T-helper 1 cell treated with Interleukin-12 subunit alpha and Interleukin-12 subunit beta and Interleukin-4 antibody, amounts not matched to agents 30 ng/mL and 1 ng/mL, for 36 hours (primary cell): ENCODE data around the gene GSTM2. TPM values are rescaled to one million over a fixed set of nuclear protein-coding genes. Genes with fewer than 3 reads are reported as not detected.
"Not testable (repeated sequence)": the region's sequence is repeated elsewhere in the genome, so short reads cannot be mapped to it uniquely, and the experiment has no call there.

Source experiments
- intact Hi-C: fragments of 100-400 bp; cut with micrococcal nuclease; formaldehyde crosslinking; loops from one replicate; pipeline ENCODE4 v1.15.1; 2024
- total RNA-seq: library from RNA; stranded (reverse); gene quantifications from 2 replicates; pipeline ENCODE4 v1.2.3, GENCODE V29; 2022

The GSTM2 gene
- total RNA-seq, 1 donor from 2014 or later = 52.0 TPM

- intact Hi-C loops = loop anchor here (1.0 to 10.0 kb wide), 7 partner anchors 14 to 358 kb away; partner anchors contain the start of genes AHCYL1, CSF1, GSTM1 and GSTM4
Observed at GRCh38 chr1:109642626-109643025, 25.2 kb upstream of the GSTM2 start.

- intact Hi-C loops = loop anchor here (1.0 to 10.0 kb wide), 7 partner anchors 13 to 359 kb away; partner anchors contain the start of genes AHCYL1, CSF1, GSTM1 and GSTM4
Observed at GRCh38 chr1:109643385-109644230, 24.2 kb upstream of the GSTM2 start.

GRCh38 chr1:109644670-109645069, 23.2 kb upstream of the GSTM2 start:
- intact Hi-C loops = loop anchor here (10.0 kb wide), 2 partner anchors 270 to 360 kb away; partner anchors contain the start of genes CSF1 and PSRC1

- intact Hi-C loops = loop anchor here (10.0 kb wide), 2 partner anchors 265 to 365 kb away; partner anchors contain the start of genes CSF1 and PSRC1
Observed at GRCh38 chr1:109649491-109649914, 18.4 kb upstream of the GSTM2 start.

- intact Hi-C loops = no loop called here
Observed at GRCh38 chr1:109650609-109651008, 17.2 kb upstream of the GSTM2 start.

- intact Hi-C loops = no loop called here
Observed at GRCh38 chr1:109652402-109652801, 15.5 kb upstream of the GSTM2 start.

- intact Hi-C loops = no loop called here
Observed at GRCh38 chr1:109653306-109653705, 14.6 kb upstream of the GSTM2 start.

GRCh38 chr1:109654519-109654918, 13.3 kb upstream of the GSTM2 start:
- intact Hi-C loops = no loop called here

GRCh38 chr1:109655615-109656519, 12.0 kb upstream of the GSTM2 start, which contains the start of gene GSTM4:
GSTM4 (plus strand) TSS chr1:109656099; CDS start chr1:109656390, 291 bp downstream.
- intact Hi-C loops = loop anchor here (1.0 to 5.0 kb wide), 5 partner anchors 11 to 376 kb away; partner anchors contain the start of genes AHCYL1 and STRIP1

GRCh38 chr1:109657395-109657794, 10.5 kb upstream of the GSTM2 start:
- intact Hi-C loops = loop anchor here (2.0 to 5.0 kb wide), 2 partner anchors 37 to 375 kb away; partner anchors contain the start of gene STRIP1

- intact Hi-C loops = loop anchor here (2.0 to 5.0 kb wide), 2 partner anchors 37 to 374 kb away; partner anchors contain the start of gene STRIP1
Observed at GRCh38 chr1:109657970-109658369, 9.9 kb upstream of the GSTM2 start.

- intact Hi-C loops = loop anchor here (5.0 kb wide), 1 partner anchor 374 kb away; the partner anchor contains the start of gene STRIP1
Observed at GRCh38 chr1:109658533-109659042, 9.3 kb upstream of the GSTM2 start.

- intact Hi-C loops = loop anchor here (5.0 kb wide), 1 partner anchor 373 kb away; the partner anchor contains the start of gene STRIP1
Observed at GRCh38 chr1:109659145-109659544, 8.7 kb upstream of the GSTM2 start.

- intact Hi-C loops = loop anchor here (5.0 kb wide), 1 partner anchor 372 kb away; the partner anchor contains the start of gene STRIP1
Observed at GRCh38 chr1:109659997-109660690, 7.7 kb upstream of the GSTM2 start.

GRCh38 chr1:109660691-109661026, 7.2 kb upstream of the GSTM2 start:
- intact Hi-C loops = not testable (repeated sequence)

GRCh38 chr1:109661391-109661790, 6.5 kb upstream of the GSTM2 start:
- intact Hi-C loops = no loop called here

- intact Hi-C loops = no loop called here
Observed at GRCh38 chr1:109664671-109665070, 3.2 kb upstream of the GSTM2 start.

- intact Hi-C loops = loop anchor here (1.0 kb wide), 3 partner anchors 28 to 72 kb away; no protein-coding TSS in a partner anchor
Observed at GRCh38 chr1:109668123-109668775, 392 bp downstream of the GSTM2 start.

- intact Hi-C loops = no loop called here
Observed at GRCh38 chr1:109669246-109669948, 1.5 kb downstream of the GSTM2 start.
